WI38 (cell line): ENCODE data around the gene ARHGDIB.

Experiments used
- H3K4me3 ChIP-seq: 2 replicates; pipeline ENCODE4 v1.5.1; 2011; ENCODE audit warnings: low read depth, mild to moderate bottlenecking, control low read depth, low read length
- CTCF ChIP-seq: IDR thresholded peaks from 2 replicates; pipeline ENCODE4 v1.5.1; 2012; ENCODE audit warnings: low read depth, mild to moderate bottlenecking, control low read depth, low read length

ARHGDIB gene

DNA sequence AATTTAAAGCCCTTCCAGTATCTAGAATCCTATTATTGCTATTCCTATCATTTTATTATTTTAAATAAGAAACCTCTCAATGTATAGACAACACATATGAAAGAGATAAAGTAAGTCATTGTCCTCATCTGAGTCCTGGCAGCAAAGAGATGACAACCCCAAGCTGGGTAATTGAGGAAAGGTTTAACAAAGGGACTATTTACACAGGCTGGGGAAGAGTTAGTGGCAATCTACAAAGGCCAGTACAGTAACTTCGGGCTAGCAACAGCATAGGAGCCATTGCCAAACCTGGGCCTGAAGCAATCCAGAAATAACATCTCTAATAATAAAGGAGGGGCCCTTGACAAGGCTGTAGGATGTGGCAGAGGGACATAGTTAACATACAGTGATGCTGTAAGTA lies 22.6 kb upstream of the ARHGDIB start:
- no peak for TF ChIP-seq CTCF
- no peak overlapping the region for H3K4me3 ChIP-seq

DNA sequence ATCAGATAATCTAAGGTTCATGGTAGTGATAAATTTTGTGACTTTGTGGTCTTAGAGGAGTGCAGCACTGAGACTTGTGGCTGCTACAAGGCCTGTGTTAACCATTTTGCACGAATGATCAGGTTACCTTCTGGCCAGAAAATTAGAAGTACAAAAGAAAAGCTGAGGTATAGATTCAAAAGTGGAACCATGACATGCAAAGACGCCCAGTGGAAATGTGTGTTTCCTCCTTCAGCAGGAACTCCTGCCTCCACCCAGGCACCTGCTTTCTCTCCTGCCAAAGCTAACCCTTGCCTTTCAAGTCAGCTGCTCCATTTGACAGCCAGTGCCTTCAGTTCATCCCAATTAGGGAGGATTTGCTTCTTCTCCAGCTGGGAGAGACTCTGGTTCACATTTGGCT lies 21.6 kb upstream of the ARHGDIB start:
- no peak overlapping the region for H3K4me3 ChIP-seq
- no peak for TF ChIP-seq CTCF

GRCh38 chr12:14982562-14982961 lies 21.2 kb upstream of the ARHGDIB start:
- TF ChIP-seq CTCF: no peak
- H3K4me3 ChIP-seq: no peak overlapping the region

GRCh38 chr12:14981049-14981448 lies 19.6 kb upstream of the ARHGDIB start:
- no peak overlapping the region for H3K4me3 ChIP-seq
- no peak for TF ChIP-seq CTCF

GRCh38 chr12:14979468-14979867 lies 18.1 kb upstream of the ARHGDIB start:
- no peak overlapping the region for H3K4me3 ChIP-seq
- TF ChIP-seq CTCF: no peak

GRCh38 chr12:14976658-14977057 lies 15.3 kb upstream of the ARHGDIB start:
- no peak for TF ChIP-seq CTCF
- no peak overlapping the region for H3K4me3 ChIP-seq

GRCh38 chr12:14975457-14975856 lies 14.1 kb upstream of the ARHGDIB start:
- no peak for TF ChIP-seq CTCF
- H3K4me3 ChIP-seq: no peak overlapping the region
